Activated CD4-positive, alpha-beta T cell treated with anti-CD3 and anti-CD28 coated beads for 36 hours (primary cell): ENCODE data around the gene KCNK13. TPM values are rescaled to one million over a fixed set of nuclear protein-coding genes. Genes with fewer than 3 reads are reported as not detected.

ENCODE experiments used
- ATAC-seq: fragments of 200-7000 bp; cut with Tn5 transposase; one replicate; pipeline ENCODE4 v1.10.0; 2021; ENCODE audit warnings: mild to moderate bottlenecking, moderate library complexity
- CTCF ChIA-PET: fragments of 350-600 bp; sonication (Branson Sonifier 250); formaldehyde crosslinking; loops from one replicate; lab custom pipeline; 2021; ENCODE audit warnings: antibody characterized with exemption; lab: Charles Lee
- POLR2A ChIA-PET: fragments of 350-600 bp; sonication (Branson Sonifier 250); formaldehyde crosslinking; loops from one replicate; lab custom pipeline; 2021; ENCODE audit warnings: antibody characterized with exemption, inconsistent platforms; lab: Charles Lee
- DNase-seq: peaks from one replicate; pipeline ENCODE4 v3.0.0-alpha.2; 2020
- H3K27ac Mint-ChIP-seq: one replicate; pipeline ENCODE4 v1.8.0; 2021; ENCODE audit warnings: mixed read lengths
- H3K27me3 Mint-ChIP-seq: one replicate; pipeline ENCODE4 v1.8.0; 2021; ENCODE audit warnings: mixed read lengths
- H3K36me3 Mint-ChIP-seq: one replicate; pipeline ENCODE4 v1.8.0; 2021; ENCODE audit warnings: low read depth, mixed read lengths
- H3K4me1 Mint-ChIP-seq: one replicate; pipeline ENCODE4 v1.8.0; 2021; ENCODE audit warnings: mixed read lengths
- H3K4me3 Mint-ChIP-seq: one replicate; pipeline ENCODE4 v1.8.0; 2021; ENCODE audit warnings: mild to moderate bottlenecking, moderate library complexity, mixed read lengths
- H3K9me3 Mint-ChIP-seq: one replicate; pipeline ENCODE4 v1.8.0; 2021; ENCODE audit warnings: low read depth, mixed read lengths
- intact Hi-C, 2 experiments: fragments of 100-400 bp; cut with DNase I in 1 of 2; cut with micrococcal nuclease in 1 of 2; formaldehyde crosslinking; loops; one replicate each; pipeline versions ENCODE4 v1.14.2 to v1.15.1; 2022 to 2024; cut with DNase I, micrococcal nuclease
- total RNA-seq, 2 experiments: library from RNA; stranded (reverse); gene quantifications; one replicate each; pipeline ENCODE4 v1.2.3, GENCODE V29; 2021

The KCNK13 gene
- total RNA-seq, 2 experiments from 2014 or later = not detected

DNA sequence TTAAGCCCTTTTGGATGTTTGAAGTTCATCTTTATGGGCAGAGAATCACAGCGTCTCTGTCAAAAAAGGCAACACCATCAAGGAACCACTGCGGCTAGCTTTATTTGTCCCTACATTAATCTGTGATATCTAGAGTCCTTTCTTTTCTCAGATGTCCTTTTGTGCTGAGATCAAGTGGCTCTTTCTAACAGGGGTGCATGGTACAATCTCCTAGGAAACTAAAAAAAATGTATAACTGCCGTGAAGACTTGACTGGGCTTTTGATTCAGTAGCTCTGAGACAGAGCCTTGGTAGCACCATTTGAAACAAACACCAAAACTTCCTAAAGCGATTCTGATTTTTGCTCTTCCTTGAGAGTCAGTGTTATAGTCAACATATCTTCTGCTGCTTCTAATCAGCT, 33.3 kb downstream of the KCNK13 start:
- intact Hi-C loops = no loop called here
- ChIA-PET POLR2A (no interaction called here), CTCF (interaction anchor here (0.9 kb wide), 1 partner anchor 11 kb away, joined by 4 read pairs; no protein-coding TSS in a partner anchor)
- DNase-seq (no peak), ATAC-seq (no peak)
- Mint-ChIP-seq H3K27ac (no peak overlapping the region), H3K9me3 (no peaks in the 10 kb centered on the region), H3K27me3 (peaks cover 13% of the 10 kb centered on the region), H3K4me1 (peaks cover 7% of the 10 kb centered on the region), H3K36me3 (no peaks in the 10 kb centered on the region), H3K4me3 (no peak overlapping the region)

GRCh38 chr14:90096566-90096965, 34.8 kb downstream of the KCNK13 start:
- no peak for ATAC-seq
- POLR2A ChIA-PET = no interaction called here
- CTCF ChIA-PET = interaction anchor here (0.5 kb wide), 1 partner anchor 120 kb away, joined by 3 read pairs; no protein-coding TSS in a partner anchor
- no peak overlapping the region for H3K27ac Mint-ChIP-seq
- peaks cover 7% of the 10 kb centered on the region for H3K4me1 Mint-ChIP-seq
- no peak overlapping the region for H3K4me3 Mint-ChIP-seq
- H3K36me3 Mint-ChIP-seq = no peaks in the 10 kb centered on the region
- intact Hi-C loops = no loop called here
- H3K9me3 Mint-ChIP-seq = no peaks in the 10 kb centered on the region
- DNase-seq = no peak
- peaks cover 5% of the 10 kb centered on the region for H3K27me3 Mint-ChIP-seq

DNA sequence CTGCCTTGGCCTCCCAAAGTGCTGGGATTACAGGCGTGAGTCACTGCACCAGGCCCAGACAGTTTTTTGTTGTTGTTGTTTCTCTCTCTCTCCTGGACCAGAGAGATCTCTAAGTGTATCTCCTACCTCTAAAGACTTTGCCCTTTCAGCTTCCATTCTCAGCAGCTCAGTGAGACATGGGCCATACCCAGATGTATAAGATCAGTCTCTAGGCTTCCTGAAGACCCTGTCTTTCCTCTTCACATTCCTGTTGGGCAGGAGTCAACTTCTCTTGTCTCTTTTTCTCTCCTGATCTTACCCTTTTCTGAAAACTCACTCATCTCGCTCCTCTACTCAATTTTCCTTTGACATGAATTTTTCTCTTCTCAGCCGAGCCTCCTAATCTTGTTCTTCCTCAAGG, 42.0 kb downstream of the KCNK13 start:
- intact Hi-C loops = no loop called here
- Mint-ChIP-seq H3K4me1 (no peaks in the 10 kb centered on the region), H3K4me3 (no peak overlapping the region), H3K27me3 (peaks cover 3% of the 10 kb centered on the region), H3K36me3 (no peaks in the 10 kb centered on the region), H3K27ac (no peak overlapping the region), H3K9me3 (no peaks in the 10 kb centered on the region)
- ChIA-PET CTCF (no interaction called here), POLR2A (no interaction called here)
- no peak for DNase-seq
- no peak for ATAC-seq

- Mint-ChIP-seq H3K27me3 (peaks cover 5% of the 10 kb centered on the region), H3K4me3 (no peak overlapping the region), H3K4me1 (no peaks in the 10 kb centered on the region), H3K9me3 (no peaks in the 10 kb centered on the region), H3K36me3 (no peaks in the 10 kb centered on the region), H3K27ac (no peak overlapping the region)
- no peak for ATAC-seq
- ChIA-PET POLR2A (no interaction called here), CTCF (interaction anchor here (0.7 kb wide), 1 partner anchor 271 kb away, joined by 3 read pairs; no protein-coding TSS in a partner anchor)
- DNase-seq = no peak
- intact Hi-C loops = no loop called here
Measured at GRCh38 chr14:90105756-90106155, 44.0 kb downstream of the KCNK13 start.

DNA sequence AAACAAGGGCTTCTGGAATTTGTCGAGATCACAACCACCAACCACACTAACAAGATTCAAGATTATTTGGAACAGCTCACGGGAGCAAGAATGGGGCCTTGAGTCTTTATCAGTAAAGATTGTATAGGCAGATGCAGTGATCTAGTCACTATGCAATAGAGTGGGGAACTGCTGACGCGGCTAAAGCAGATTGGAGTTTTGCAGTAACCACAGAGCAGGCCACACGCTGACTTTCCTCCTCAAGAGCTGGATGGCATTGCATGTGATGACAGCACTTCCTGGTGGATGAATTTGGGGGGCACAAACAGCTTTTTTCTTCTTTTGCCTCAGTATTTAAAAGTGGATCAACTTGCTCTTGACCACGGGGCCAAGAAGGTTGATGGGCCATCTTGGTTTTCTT, 46.0 kb downstream of the KCNK13 start:
- H3K27me3 Mint-ChIP-seq = peaks cover 7% of the 10 kb centered on the region
- H3K9me3 Mint-ChIP-seq = no peaks in the 10 kb centered on the region
- no peak overlapping the region for H3K4me3 Mint-ChIP-seq
- no peak overlapping the region for H3K27ac Mint-ChIP-seq
- no peaks in the 10 kb centered on the region for H3K36me3 Mint-ChIP-seq
- POLR2A ChIA-PET = no interaction called here
- ATAC-seq = no peak
- no peaks in the 10 kb centered on the region for H3K4me1 Mint-ChIP-seq
- intact Hi-C loops = no loop called here
- CTCF ChIA-PET = interaction anchor here (1.0 kb wide), 1 partner anchor 168 kb away, joined by 3 read pairs; no protein-coding TSS in a partner anchor
- DNase-seq = no peak

DNA sequence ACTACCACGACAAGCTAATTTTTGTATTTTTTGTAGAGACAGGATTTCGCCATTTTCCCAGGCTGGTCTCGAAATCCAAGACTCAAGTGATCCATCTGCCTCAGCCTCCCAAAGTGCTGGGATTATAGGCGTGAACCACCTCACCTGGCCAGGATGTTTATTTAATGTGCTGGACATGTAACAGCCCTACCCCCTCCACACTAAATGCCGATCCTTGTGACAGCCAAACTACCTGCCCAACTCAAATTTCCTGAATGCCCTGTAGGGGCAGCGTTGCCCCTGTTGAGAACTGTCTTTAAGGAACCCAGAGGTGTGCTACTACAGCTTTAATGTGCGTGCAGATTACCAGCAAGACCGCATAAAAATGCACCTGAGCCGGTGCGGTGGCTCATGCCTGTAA, 48.1 kb downstream of the KCNK13 start:
- Mint-ChIP-seq H3K27ac (no peak overlapping the region), H3K9me3 (no peaks in the 10 kb centered on the region), H3K27me3 (peaks cover 11% of the 10 kb centered on the region), H3K4me1 (no peaks in the 10 kb centered on the region), H3K36me3 (no peaks in the 10 kb centered on the region), H3K4me3 (no peak overlapping the region)
- intact Hi-C loops = no loop called here
- DNase-seq = peak; percentile 17
- no peak for ATAC-seq
- ChIA-PET POLR2A (no interaction called here), CTCF (interaction anchor here (0.7 to 1.1 kb wide), 4 partner anchors 35 to 132 kb away, joined by 3 read pairs; no protein-coding TSS in a partner anchor)

DNA sequence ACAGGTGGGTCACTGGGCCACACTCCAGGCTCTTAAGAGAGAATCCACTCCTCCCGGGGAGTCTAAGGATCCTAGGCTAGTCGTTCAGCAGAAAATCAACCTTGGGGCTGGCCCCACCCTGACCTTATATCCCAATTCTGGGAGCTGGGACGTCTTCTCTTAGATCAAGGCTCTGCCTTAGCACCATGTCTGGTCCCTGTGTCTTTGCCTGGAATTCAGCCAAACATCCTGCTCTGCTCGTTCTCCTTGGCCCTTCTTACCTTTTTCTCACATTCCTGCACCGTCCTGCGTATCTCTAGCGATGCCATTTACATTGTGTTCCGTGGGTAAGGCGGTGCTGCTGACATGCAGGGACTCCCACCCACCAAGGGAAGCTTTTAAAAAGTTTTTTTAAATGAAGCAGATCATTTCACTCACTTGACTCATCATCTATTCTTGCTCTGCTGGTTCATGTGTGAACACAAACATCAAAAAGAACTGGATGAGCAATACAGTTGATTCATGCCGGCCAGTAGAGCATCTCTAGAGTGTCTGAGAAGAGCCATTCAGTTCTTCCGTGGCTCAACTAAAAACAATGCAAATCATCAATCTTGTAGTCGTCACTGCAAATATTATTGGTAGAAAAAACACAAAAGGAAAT, 50.2 kb downstream of the KCNK13 start:
- Mint-ChIP-seq H3K36me3 (no peaks in the 10 kb centered on the region), H3K4me1 (no peaks in the 10 kb centered on the region), H3K27ac (no peak overlapping the region), H3K27me3 (peaks cover 12% of the 10 kb centered on the region), H3K9me3 (no peaks in the 10 kb centered on the region), H3K4me3 (no peak overlapping the region)
- intact Hi-C loops = no loop called here
- CTCF ChIA-PET = interaction anchor here (0.5 kb wide), 2 partner anchors 407 to 471 kb away, joined by 3 read pairs; no protein-coding TSS in a partner anchor
- DNase-seq (no peak), ATAC-seq (peak; percentile 71)
- POLR2A ChIA-PET = no interaction called here

DNA sequence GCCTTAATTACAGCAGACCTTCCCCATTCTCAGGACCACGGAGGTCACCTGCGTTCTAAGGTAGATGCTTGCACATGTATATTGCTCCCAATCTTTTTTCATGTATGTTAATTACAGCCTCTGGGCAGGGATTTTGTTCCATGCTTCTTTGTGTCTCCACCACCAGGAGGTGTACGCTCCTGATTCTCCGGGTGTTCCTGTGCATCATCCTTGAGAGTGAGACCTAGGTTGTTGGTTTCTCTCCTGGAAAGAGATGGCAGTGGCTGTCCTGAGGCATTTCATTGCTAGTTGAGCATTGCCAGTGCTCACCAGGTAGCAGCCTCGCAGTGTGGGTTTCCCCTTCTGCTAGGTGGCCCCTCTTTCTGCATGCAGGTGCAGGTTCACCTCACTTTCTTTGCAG, 52.8 kb downstream of the KCNK13 start:
- ATAC-seq (no peak), DNase-seq (no peak)
- no peaks in the 10 kb centered on the region for H3K9me3 Mint-ChIP-seq
- no peaks in the 10 kb centered on the region for H3K36me3 Mint-ChIP-seq
- POLR2A ChIA-PET = no interaction called here
- no peaks in the 10 kb centered on the region for H3K4me1 Mint-ChIP-seq
- peaks cover 13% of the 10 kb centered on the region for H3K27me3 Mint-ChIP-seq
- intact Hi-C loops = no loop called here
- no peak overlapping the region for H3K4me3 Mint-ChIP-seq
- CTCF ChIA-PET = no interaction called here
- H3K27ac Mint-ChIP-seq = no peak overlapping the region

GRCh38 chr14:90115780-90116179, 54.0 kb downstream of the KCNK13 start:
- no peak for ATAC-seq
- Mint-ChIP-seq H3K27ac (no peak overlapping the region), H3K27me3 (peaks cover 13% of the 10 kb centered on the region), H3K9me3 (no peaks in the 10 kb centered on the region), H3K4me1 (no peaks in the 10 kb centered on the region), H3K36me3 (no peaks in the 10 kb centered on the region), H3K4me3 (no peak overlapping the region)
- intact Hi-C loops = no loop called here
- no peak for DNase-seq
- POLR2A ChIA-PET = interaction anchor here (0.7 kb wide), 1 partner anchor 394 kb away, joined by 3 read pairs; no protein-coding TSS in a partner anchor
- CTCF ChIA-PET = no interaction called here

- intact Hi-C loops = no loop called here
- ATAC-seq (no peak), DNase-seq (no peak)
- ChIA-PET CTCF (no interaction called here), POLR2A (no interaction called here)
- Mint-ChIP-seq H3K27me3 (peaks cover 10% of the 10 kb centered on the region), H3K4me1 (no peaks in the 10 kb centered on the region), H3K9me3 (no peaks in the 10 kb centered on the region), H3K27ac (no peak overlapping the region), H3K4me3 (no peak overlapping the region), H3K36me3 (no peaks in the 10 kb centered on the region)
Measured at GRCh38 chr14:90116444-90116843, 54.6 kb downstream of the KCNK13 start.

DNA sequence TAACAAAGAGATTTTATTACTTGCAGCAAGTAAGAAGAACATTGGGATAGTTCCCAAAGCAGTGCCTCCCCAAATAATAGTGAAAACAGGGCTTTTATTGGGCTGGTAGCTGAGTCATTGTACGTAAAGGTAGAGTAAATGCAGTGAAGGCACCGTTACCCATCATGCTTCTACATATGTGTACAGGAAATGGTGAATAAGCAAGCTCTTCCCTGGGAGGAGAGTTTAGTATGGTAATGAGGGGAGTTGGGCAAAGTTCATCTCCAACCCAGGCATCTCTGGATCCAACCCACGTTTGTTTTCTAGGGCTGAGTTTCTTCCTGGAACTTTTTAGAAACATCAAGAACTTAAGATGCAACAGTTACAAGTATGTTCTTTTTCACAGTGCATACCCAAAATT, 56.2 kb downstream of the KCNK13 start:
- intact Hi-C loops = no loop called here
- H3K27me3 Mint-ChIP-seq = peaks cover 8% of the 10 kb centered on the region
- ChIA-PET CTCF (no interaction called here), POLR2A (no interaction called here)
- no peak overlapping the region for H3K27ac Mint-ChIP-seq
- H3K9me3 Mint-ChIP-seq = no peaks in the 10 kb centered on the region
- H3K4me1 Mint-ChIP-seq = no peaks in the 10 kb centered on the region
- H3K4me3 Mint-ChIP-seq = no peak overlapping the region
- no peaks in the 10 kb centered on the region for H3K36me3 Mint-ChIP-seq
- ATAC-seq (no peak), DNase-seq (no peak)

DNA sequence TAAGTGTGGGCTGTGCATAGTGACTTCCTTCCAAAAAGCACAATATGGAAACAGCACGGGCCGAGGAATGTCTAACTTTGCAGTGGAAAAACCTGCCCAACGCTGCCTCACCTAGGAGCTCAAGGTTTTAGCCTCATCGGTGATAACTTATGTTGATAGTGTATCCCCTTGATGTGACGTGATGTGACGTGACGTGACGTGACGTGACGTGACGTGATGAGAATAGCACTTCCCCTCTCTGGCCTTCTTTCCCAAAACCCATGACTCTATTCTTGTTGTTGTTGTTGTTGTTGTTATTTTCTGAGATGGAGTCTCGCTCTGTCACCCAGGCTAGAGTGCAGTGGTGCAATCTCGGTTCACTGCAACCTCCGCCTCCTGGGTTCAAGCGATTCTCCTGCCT, 64.5 kb downstream of the KCNK13 start:
- DNase-seq (no peak), ATAC-seq (no peak)
- H3K27me3 Mint-ChIP-seq = peaks cover 11% of the 10 kb centered on the region
- ChIA-PET POLR2A (no interaction called here), CTCF (no interaction called here)
- no peak overlapping the region for H3K4me3 Mint-ChIP-seq
- H3K4me1 Mint-ChIP-seq = no peaks in the 10 kb centered on the region
- H3K9me3 Mint-ChIP-seq = no peaks in the 10 kb centered on the region
- no peaks in the 10 kb centered on the region for H3K36me3 Mint-ChIP-seq
- intact Hi-C loops = no loop called here
- H3K27ac Mint-ChIP-seq = no peak overlapping the region
